Osteocyte (in vitro differentiated cells): ENCODE results near the gene ZNF790. TPM values are rescaled to one million over a fixed set of nuclear protein-coding genes. Genes with fewer than 3 reads are reported as not detected.
A peak's percentile ranks its signal among the peaks of the same experiment; 100 is the strongest.

Experiments
- DNase-seq: peaks from one replicate; pipeline ENCODE4 v3.0.0; 2021; ENCODE audit warnings: mixed read lengths; ENCODE audit not compliant: unreplicated experiment; ENCODE audit errors: extremely low spot score
- H3K27ac Mint-ChIP-seq: one replicate; pipeline ENCODE4 v1.8.0; 2021; ENCODE audit warnings: mild to moderate bottlenecking, mixed read lengths; ENCODE audit not compliant: unreplicated experiment
- H3K27me3 Mint-ChIP-seq: one replicate; pipeline ENCODE4 v1.8.0; 2021; ENCODE audit warnings: mixed read lengths; ENCODE audit not compliant: unreplicated experiment
- H3K36me3 Mint-ChIP-seq: one replicate; pipeline ENCODE4 v1.8.0; 2021; ENCODE audit warnings: mixed read lengths; ENCODE audit not compliant: unreplicated experiment
- H3K4me1 Mint-ChIP-seq: one replicate; pipeline ENCODE4 v1.8.0; 2021; ENCODE audit warnings: mixed read lengths; ENCODE audit not compliant: unreplicated experiment
- H3K4me3 Mint-ChIP-seq: one replicate; pipeline ENCODE4 v1.8.0; 2021; ENCODE audit warnings: mild to moderate bottlenecking, moderate library complexity, mixed read lengths; ENCODE audit not compliant: unreplicated experiment
- H3K9me3 Mint-ChIP-seq: one replicate; pipeline ENCODE4 v1.8.0; 2021; ENCODE audit warnings: mixed read lengths; ENCODE audit not compliant: unreplicated experiment
- CTCF ChIP-seq: fragments of 200-600 bp; sonication (generic); IDR thresholded peaks from 2 replicates; pipeline ENCODE4 v1.5.0; 2021; ENCODE audit warnings: antibody characterized with exemption, mild to moderate bottlenecking, moderate library complexity
- total RNA-seq: library from RNA; stranded (reverse); gene quantifications from 2 replicates; pipeline ENCODE4 v1.2.1, GENCODE V29; 2021

The ZNF790 gene
- total RNA-seq, 1 donor from 2014 or later, result 10.3 TPM

GRCh38 chr19:36821758-36822157 is 16.4 kb downstream of the ZNF790 start:
- H3K9me3 Mint-ChIP-seq, result peaks cover 53% of the 10 kb centered on the region
- H3K27me3 Mint-ChIP-seq, result no peaks in the 10 kb centered on the region
- no peak overlapping the region for H3K27ac Mint-ChIP-seq
- H3K4me3 Mint-ChIP-seq, result no peak overlapping the region
- peaks cover 81% of the 10 kb centered on the region for H3K36me3 Mint-ChIP-seq
- TF ChIP-seq CTCF, result no peak
- no peaks in the 10 kb centered on the region for H3K4me1 Mint-ChIP-seq
- no peak for DNase-seq

- Mint-ChIP-seq H3K36me3 (peaks cover 81% of the 10 kb centered on the region), H3K9me3 (peaks cover 41% of the 10 kb centered on the region), H3K4me3 (no peak overlapping the region), H3K27me3 (no peaks in the 10 kb centered on the region), H3K4me1 (no peaks in the 10 kb centered on the region), H3K27ac (no peak overlapping the region)
- no peak for TF ChIP-seq CTCF
- no peak for DNase-seq
Observed at GRCh38 chr19:36819130-36819630, 19.0 kb downstream of the ZNF790 start.

GRCh38 chr19:36807029-36807428 is 31.2 kb downstream of the ZNF790 start:
- H3K9me3 Mint-ChIP-seq, result peaks cover 36% of the 10 kb centered on the region
- TF ChIP-seq CTCF, result no peak
- H3K27me3 Mint-ChIP-seq, result no peaks in the 10 kb centered on the region
- H3K4me1 Mint-ChIP-seq, result no peaks in the 10 kb centered on the region
- H3K36me3 Mint-ChIP-seq, result peaks cover 38% of the 10 kb centered on the region
- H3K27ac Mint-ChIP-seq, result no peak overlapping the region
- no peak overlapping the region for H3K4me3 Mint-ChIP-seq
- DNase-seq, result no peak

GRCh38 chr19:36805364-36805763 is 32.8 kb downstream of the ZNF790 start:
- Mint-ChIP-seq H3K4me3 (no peak overlapping the region), H3K9me3 (peaks cover 23% of the 10 kb centered on the region), H3K4me1 (no peaks in the 10 kb centered on the region), H3K27ac (no peak overlapping the region), H3K36me3 (peaks cover 37% of the 10 kb centered on the region), H3K27me3 (no peaks in the 10 kb centered on the region)
- TF ChIP-seq CTCF, result no peak
- no peak for DNase-seq

GRCh38 chr19:36797786-36798108 is 40.4 kb downstream of the ZNF790 start:
- DNase-seq, result no peak
- no peak for TF ChIP-seq CTCF
- Mint-ChIP-seq H3K27ac (peak overlapping the region; percentile 92), H3K4me1 (peaks cover 3% of the 10 kb centered on the region), H3K36me3 (peaks cover 22% of the 10 kb centered on the region), H3K4me3 (peak overlapping the region; percentile 79), H3K27me3 (no peaks in the 10 kb centered on the region), H3K9me3 (peaks cover 19% of the 10 kb centered on the region)
